Mesenchymal stem cell (in vitro differentiated cells and primary cell): Measurements from ENCODE around the gene FAM50A.

ENCODE experiments used
- DNase-seq: peaks from one replicate; pipeline ENCODE4 v3.0.0-alpha.2; 2013
- H2AFZ ChIP-seq: one replicate; pipeline ENCODE4 v1.6.1; 2013; ENCODE audit warnings: low read depth, mild to moderate bottlenecking, control low read depth, inconsistent platforms, low read length, moderate library complexity
- H2AK5ac ChIP-seq: 2 replicates; pipeline ENCODE4 v1.6.1; 2013; ENCODE audit warnings: low read length, moderate library complexity, mild to moderate bottlenecking, inconsistent platforms; ENCODE audit not compliant: severe bottlenecking
- H2BK120ac ChIP-seq: one replicate; pipeline ENCODE4 v1.6.1; 2013; ENCODE audit warnings: low read depth, mild to moderate bottlenecking, inconsistent platforms, low read length, moderate library complexity
- H2BK12ac ChIP-seq, 2 experiments: one replicate each; pipeline ENCODE4 v1.6.1; 2013; ENCODE audit warnings: inconsistent platforms in 2 of 2, low read length in 2 of 2, mild to moderate bottlenecking in 2 of 2, moderate library complexity in 2 of 2, control low read depth in 1 of 2
- H2BK15ac ChIP-seq: one replicate; pipeline ENCODE4 v1.6.1; 2013; ENCODE audit warnings: mild to moderate bottlenecking, low read depth, inconsistent platforms; ENCODE audit not compliant: poor library complexity, severe bottlenecking
- H2BK5ac ChIP-seq: 2 replicates; pipeline ENCODE4 v1.6.1; 2013; ENCODE audit warnings: low read depth, mild to moderate bottlenecking, low read length, control low read depth, inconsistent platforms; ENCODE audit not compliant: poor library complexity, severe bottlenecking
- H3K14ac ChIP-seq, 2 experiments: one replicate each; pipeline ENCODE4 v1.6.1; 2013; ENCODE audit warnings: inconsistent platforms in 2 of 2, low read length in 2 of 2, control low read depth in 1 of 2, mild to moderate bottlenecking in 1 of 2, moderate library complexity in 1 of 2
- H3K18ac ChIP-seq, 2 experiments: one replicate each; pipeline ENCODE4 v1.6.1; 2013; ENCODE audit warnings: inconsistent platforms in 2 of 2, low read length in 2 of 2, control low read depth in 1 of 2, low read depth in 1 of 2, mild to moderate bottlenecking in 1 of 2
- H3K23ac ChIP-seq, 2 experiments: one replicate each; pipeline ENCODE4 v1.6.1; 2013; ENCODE audit warnings: inconsistent platforms in 2 of 2, low read length in 2 of 2, mild to moderate bottlenecking in 2 of 2, moderate library complexity in 2 of 2, control low read depth in 1 of 2
- H3K27ac ChIP-seq: 2 replicates; pipeline ENCODE4 v1.5.1; 2013; ENCODE audit warnings: mild to moderate bottlenecking, moderate library complexity, low read length, control low read depth, inconsistent platforms; ENCODE audit not compliant: poor library complexity, severe bottlenecking
- H3K27me3 ChIP-seq, 2 experiments: 2 replicates each; pipeline versions ENCODE4 v1.6.1 to v1.7.0; 2013; ENCODE audit warnings: low read length in 2 of 2, mild to moderate bottlenecking in 2 of 2, moderate library complexity in 2 of 2, control low read depth in 1 of 2, inconsistent platforms in 1 of 2; ENCODE audit not compliant: control insufficient read depth in 1 of 2, insufficient read depth in 1 of 2
- H3K36me3 ChIP-seq, 2 experiments: 2 replicates each; pipeline versions ENCODE4 v1.6.1 to v1.7.0; 2013; ENCODE audit warnings: low read length in 2 of 2, control low read depth in 1 of 2, inconsistent platforms in 1 of 2, low read depth in 1 of 2, mild to moderate bottlenecking in 1 of 2; ENCODE audit not compliant: insufficient read depth in 2 of 2, control insufficient read depth in 1 of 2
- H3K4ac ChIP-seq, 2 experiments: one replicate each; pipeline ENCODE4 v1.6.1; 2013; ENCODE audit warnings: inconsistent platforms in 2 of 2, low read length in 2 of 2, mild to moderate bottlenecking in 2 of 2, moderate library complexity in 2 of 2, control low read depth in 1 of 2, low read depth in 1 of 2
- H3K4me1 ChIP-seq: 2 replicates; pipeline ENCODE4 v1.6.1; 2013; ENCODE audit warnings: low read depth, low read length, control low read depth; ENCODE audit not compliant: control insufficient read depth, insufficient read depth
- H3K4me2 ChIP-seq: 2 replicates; pipeline ENCODE4 v1.6.1; 2013; ENCODE audit warnings: low read length, mild to moderate bottlenecking, inconsistent platforms; ENCODE audit not compliant: poor library complexity, severe bottlenecking
- H3K4me3 ChIP-seq, 2 experiments: 2 replicates each; pipeline versions ENCODE4 v1.5.1 to v1.7.0; 2013; ENCODE audit warnings: low read length in 2 of 2, mild to moderate bottlenecking in 2 of 2, control low read depth in 1 of 2, low read depth in 1 of 2; ENCODE audit not compliant: insufficient read depth in 1 of 2
- H3K79me1 ChIP-seq: replicated peaks from 2 replicates; pipeline ENCODE4 v1.6.1; 2013; ENCODE audit warnings: mild to moderate bottlenecking, control low read depth, low read length, inconsistent platforms; ENCODE audit not compliant: poor library complexity, severe bottlenecking
- H3K9ac ChIP-seq: 2 replicates; pipeline ENCODE4 v1.7.0; 2013; ENCODE audit warnings: mild to moderate bottlenecking, low read length, moderate library complexity
- H3K9me3 ChIP-seq: 2 replicates; pipeline ENCODE4 v1.7.0; 2013; ENCODE audit warnings: mild to moderate bottlenecking, low read length; ENCODE audit not compliant: control insufficient read depth
- H4K8ac ChIP-seq: one replicate; pipeline ENCODE4 v1.6.1; 2013; ENCODE audit warnings: inconsistent platforms, mild to moderate bottlenecking, low read length, moderate library complexity
- H4K91ac ChIP-seq: one replicate; pipeline ENCODE4 v1.6.1; 2013; ENCODE audit warnings: mild to moderate bottlenecking, low read length, inconsistent platforms
- WGBS: methylation state at CpG from one replicate; pipeline ENCODE4 v1.1.7; 2013; ENCODE audit warnings: mixed read lengths; 5-methylcytosine and 5-hydroxymethylcytosine counted together

FAM50A gene

DNA sequence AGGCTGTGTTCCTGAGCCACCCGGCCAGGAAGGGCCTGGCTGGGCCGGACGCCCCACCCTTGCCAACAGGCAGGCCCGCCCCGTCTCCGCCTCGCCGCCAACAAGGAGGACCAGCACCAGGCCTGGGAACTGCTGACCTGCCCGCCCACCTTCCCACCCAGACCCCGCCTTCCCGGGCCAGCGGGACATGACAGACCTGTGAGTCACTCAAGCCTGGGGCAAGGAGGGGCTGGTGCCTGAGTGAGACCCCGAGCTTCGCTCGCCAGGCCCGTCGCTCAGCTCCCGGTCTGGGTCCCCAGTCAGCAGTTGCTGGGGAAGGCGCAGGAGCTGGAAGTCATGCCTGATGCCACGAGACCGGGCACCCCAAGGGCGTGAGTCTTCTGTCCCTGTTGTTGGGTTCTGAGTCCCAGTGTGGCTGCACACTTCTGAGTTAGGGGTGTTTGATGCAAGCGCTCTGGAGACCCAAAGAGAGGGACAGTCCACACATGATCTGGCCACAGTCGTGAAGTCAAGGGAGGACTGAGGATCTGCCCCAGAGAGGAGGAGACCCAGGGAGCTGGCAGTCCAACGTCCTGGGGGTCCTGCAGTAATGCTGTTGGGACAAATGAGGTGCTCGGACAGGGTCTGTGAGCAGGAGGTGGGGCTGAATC is 34.6 kb upstream of the FAM50A start, which contains the start of gene DNASE1L1:
TSS of gene DNASE1L1 (minus strand) at position 33 of the 650 bp plus-strand sequence. CDS start 3,686 bp downstream, outside the sequence.
- Histone ChIP-seq H4K8ac (peak within 1 kb of the TSS; percentile 49), H3K27ac (peak within 1 kb of the TSS; percentile 84), H2AFZ (no peak within 1 kb of the TSS), H3K14ac (peak within 1 kb of the TSS in 1 of 2 experiments; percentile 93), H2AK5ac (peak within 1 kb of the TSS; percentile 78), H2BK12ac (peak within 1 kb of the TSS; percentile 39 to 83), H3K9ac (peak within 1 kb of the TSS; percentile 61), H3K4ac (peak within 1 kb of the TSS; percentile 81 to 82), H3K79me1 (peaks cover 5% of the 10 kb centered on the region), H3K9me3 (no peaks in the 10 kb centered on the region), H3K4me3 (peak within 1 kb of the TSS; percentile 50 to 53), H3K4me1 (peaks cover 17% of the 10 kb centered on the region), H3K4me2 (peak within 1 kb of the TSS; percentile 74), H3K27me3 (peaks cover 0 to 5% of the 10 kb centered on the region in 2 experiments), H2BK15ac (peak within 1 kb of the TSS; percentile 67), H2BK5ac (peak within 1 kb of the TSS; percentile 62), H2BK120ac (no peak within 1 kb of the TSS), H4K91ac (peak within 1 kb of the TSS; percentile 95), H3K18ac (peak within 1 kb of the TSS; percentile 70 to 92), H3K23ac (no peak within 1 kb of the TSS), H3K36me3 (peaks cover 6 to 23% of the 10 kb centered on the region in 2 experiments)
- 15% methylated on average over 17 of the region's 26 CpGs for WGBS
- DNase-seq: peak; percentile 91

DNA sequence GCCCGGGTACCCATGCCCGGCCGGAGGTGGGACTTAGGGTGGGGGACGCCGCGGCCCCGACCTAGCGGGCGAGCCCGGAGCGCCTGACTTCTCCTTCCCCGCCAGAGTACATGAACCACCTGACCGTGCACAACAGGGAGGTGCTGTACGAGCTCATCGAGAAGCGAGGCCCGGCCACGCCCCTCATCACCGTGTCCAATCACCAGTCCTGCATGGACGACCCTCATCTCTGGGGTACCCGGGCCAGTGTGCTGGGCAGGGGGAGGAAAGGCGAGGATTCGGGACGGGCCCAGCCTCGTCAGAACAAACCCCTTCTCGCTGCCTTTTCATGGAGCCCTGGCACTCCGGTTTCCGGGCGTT is 32.0 kb upstream of the FAM50A start:
- Histone ChIP-seq H2BK12ac (no peak overlapping the region), H4K91ac (peak overlapping the region; percentile 92), H3K23ac (no peak overlapping the region), H3K36me3 (peaks cover 6 to 15% of the 10 kb centered on the region in 2 experiments), H3K9ac (peak overlapping the region; percentile 85), H2AK5ac (no peak overlapping the region), H3K79me1 (peaks cover 5% of the 10 kb centered on the region), H3K14ac (no peak overlapping the region), H3K4me1 (peaks cover 17% of the 10 kb centered on the region), H4K8ac (peak overlapping the region; percentile 87), H2AFZ (no peak overlapping the region), H3K27me3 (peaks cover 0 to 5% of the 10 kb centered on the region in 2 experiments), H2BK5ac (no peak overlapping the region), H2BK15ac (no peak overlapping the region), H3K18ac (peak overlapping the region; percentile 37 to 89), H2BK120ac (peak overlapping the region; percentile 73), H3K4me3 (peak overlapping the region; percentile 77 to 79), H3K27ac (no peak overlapping the region), H3K9me3 (no peaks in the 10 kb centered on the region), H3K4ac (peak overlapping the region in 1 of 2 experiments; percentile 14), H3K4me2 (peak overlapping the region; percentile 73)
- peak; percentile 67 for DNase-seq
- 0% methylated on average over 5 of the region's 29 CpGs for WGBS

DNA sequence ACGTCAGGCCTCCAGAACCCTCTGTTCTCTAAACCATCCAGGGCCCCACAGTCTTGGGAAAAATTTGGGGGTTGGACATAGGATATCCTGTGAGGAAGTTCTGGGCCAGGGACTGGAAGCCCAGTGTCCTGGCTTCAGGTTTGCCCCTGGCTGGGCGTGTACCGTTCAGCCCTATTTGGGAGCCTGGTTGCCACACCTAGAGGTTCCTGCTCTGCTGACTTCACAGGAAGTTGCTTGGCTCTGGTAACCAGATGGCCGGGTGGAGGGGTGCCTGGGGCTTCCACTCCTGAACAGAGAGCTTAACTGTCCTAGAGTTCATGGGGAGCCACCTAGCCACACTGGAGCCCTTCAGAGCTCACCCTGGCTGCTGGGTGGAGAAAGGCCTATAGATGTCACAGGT is 31.5 kb upstream of the FAM50A start:
- peak overlapping the region in 1 of 2 experiments; percentile 5 for H3K18ac ChIP-seq
- peaks cover 0 to 5% of the 10 kb centered on the region in 2 experiments for H3K27me3 ChIP-seq
- peak overlapping the region; percentile 15 for H2BK120ac ChIP-seq
- peak overlapping the region in 1 of 2 experiments; percentile 79 for H3K4me3 ChIP-seq
- peak overlapping the region; percentile 2 to 13 for H3K4ac ChIP-seq
- no peak for DNase-seq
- no peaks in the 10 kb centered on the region for H3K9me3 ChIP-seq
- peak overlapping the region; percentile 85 for H3K9ac ChIP-seq
- peaks cover 6 to 15% of the 10 kb centered on the region in 2 experiments for H3K36me3 ChIP-seq
- H3K4me2 ChIP-seq: peak overlapping the region; percentile 73
- no peak overlapping the region for H2BK5ac ChIP-seq
- no peak overlapping the region for H2AK5ac ChIP-seq
- 51% methylated on average over 3 of the region's 4 CpGs for WGBS
- no peak overlapping the region for H3K27ac ChIP-seq
- H2BK12ac ChIP-seq: no peak overlapping the region
- peaks cover 19% of the 10 kb centered on the region for H3K4me1 ChIP-seq
- H2BK15ac ChIP-seq: no peak overlapping the region
- no peak overlapping the region for H4K8ac ChIP-seq
- peaks cover 5% of the 10 kb centered on the region for H3K79me1 ChIP-seq
- H2AFZ ChIP-seq: no peak overlapping the region
- H4K91ac ChIP-seq: no peak overlapping the region
- no peak overlapping the region for H3K14ac ChIP-seq
- H3K23ac ChIP-seq: no peak overlapping the region

DNA sequence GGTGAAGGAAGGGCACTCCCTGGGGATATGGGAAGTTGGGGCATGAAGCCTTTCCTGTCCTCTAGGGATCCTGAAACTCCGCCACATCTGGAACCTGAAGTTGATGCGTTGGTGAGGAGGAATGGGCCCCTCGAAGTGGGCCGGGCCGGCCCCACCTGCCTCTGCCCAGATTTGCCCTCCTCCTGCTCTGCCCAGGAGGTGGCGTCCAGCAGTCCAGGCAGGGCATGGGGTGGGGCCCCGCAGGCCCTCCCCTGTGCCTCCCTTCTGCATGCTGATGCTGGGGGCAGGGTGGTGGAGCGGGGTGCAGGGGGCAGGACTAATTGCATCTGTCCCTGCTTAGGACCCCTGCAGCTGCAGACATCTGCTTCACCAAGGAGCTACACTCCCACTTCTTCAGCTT is 30.8 kb upstream of the FAM50A start:
- WGBS: 95% methylated on average over 5 of the region's 8 CpGs
- Histone ChIP-seq H3K4ac (no peak overlapping the region), H4K91ac (no peak overlapping the region), H3K9ac (no peak overlapping the region), H3K14ac (no peak overlapping the region), H3K79me1 (peaks cover 5% of the 10 kb centered on the region), H3K4me1 (peaks cover 19% of the 10 kb centered on the region), H2BK120ac (no peak overlapping the region), H2BK15ac (no peak overlapping the region), H3K18ac (no peak overlapping the region), H2BK12ac (no peak overlapping the region), H4K8ac (no peak overlapping the region), H3K4me2 (no peak overlapping the region), H3K27ac (no peak overlapping the region), H3K9me3 (no peaks in the 10 kb centered on the region), H3K4me3 (no peak overlapping the region), H3K36me3 (peaks cover 6 to 15% of the 10 kb centered on the region in 2 experiments), H3K23ac (no peak overlapping the region), H3K27me3 (peaks cover 0 to 5% of the 10 kb centered on the region in 2 experiments), H2AK5ac (no peak overlapping the region), H2BK5ac (no peak overlapping the region), H2AFZ (no peak overlapping the region)
- DNase-seq: no peak
